NCI-H1092 (cell line): Measurements from ENCODE around the gene CHRM2.
"Not testable (repeated sequence)": the region's sequence is repeated elsewhere in the genome, so short reads cannot be mapped to it uniquely, and the experiment has no call there.

Experiments used
- DNase-seq: peaks from one replicate; lab custom pipeline; 2025; lab: John Stamatoyannopoulos, UW

CHRM2 gene

GRCh38 chr7:136868496-136869000, at the start of gene CHRM2:
Gene CHRM2, plus strand, starts transcription at chr7:136868652. Its CDS starts 146,214 bp downstream, at chr7:137014866.
- no peak for DNase-seq

- not testable (repeated sequence) for DNase-seq
These were observed 37.1 kb upstream of the CHRM2 start for GRCh38 chr7:136831398-136831797.

GRCh38 chr7:136845899-136846465, 22.5 kb upstream of the CHRM2 start:
- no peak for DNase-seq

DNA sequence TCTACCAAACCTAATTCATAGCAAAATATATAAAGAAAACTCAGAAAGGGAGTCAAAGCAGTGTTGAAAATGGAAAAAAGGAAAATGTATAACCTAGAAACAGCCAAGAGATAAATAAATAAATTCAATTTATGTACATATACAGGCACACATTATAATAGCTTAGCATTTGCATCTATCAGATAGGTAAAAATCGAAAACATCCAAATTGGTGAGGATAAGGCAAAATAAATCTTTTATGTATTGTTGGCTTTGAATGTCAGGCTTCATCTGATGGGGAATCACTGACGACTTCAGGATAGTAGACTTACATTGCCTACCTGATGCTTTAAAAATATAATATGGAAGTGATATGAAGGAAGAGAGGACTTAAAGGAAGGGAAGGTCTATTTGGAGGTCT, 20.6 kb upstream of the CHRM2 start:
- DNase-seq = no peak

GRCh38 chr7:136853654-136854053, 14.8 kb upstream of the CHRM2 start:
- no peak for DNase-seq

DNA sequence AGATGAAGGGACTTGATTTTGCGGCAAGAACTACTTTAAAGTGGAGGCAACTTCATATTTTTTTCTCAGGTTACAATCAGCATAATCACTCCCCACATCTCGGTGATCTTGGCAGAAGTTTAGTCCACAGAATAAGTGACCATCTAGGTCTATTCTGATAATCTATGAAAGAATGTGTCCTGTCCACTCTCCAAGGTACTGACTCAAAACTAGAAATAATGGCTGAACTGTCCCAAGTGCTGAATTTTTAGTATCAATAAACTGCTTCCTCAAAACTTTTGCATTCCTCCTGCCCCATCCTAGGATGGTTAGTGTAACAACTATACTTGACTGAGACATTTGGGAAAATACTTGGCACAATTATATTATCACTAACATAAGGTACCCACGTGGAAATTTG, 10.9 kb upstream of the CHRM2 start:
- no peak for DNase-seq

DNA sequence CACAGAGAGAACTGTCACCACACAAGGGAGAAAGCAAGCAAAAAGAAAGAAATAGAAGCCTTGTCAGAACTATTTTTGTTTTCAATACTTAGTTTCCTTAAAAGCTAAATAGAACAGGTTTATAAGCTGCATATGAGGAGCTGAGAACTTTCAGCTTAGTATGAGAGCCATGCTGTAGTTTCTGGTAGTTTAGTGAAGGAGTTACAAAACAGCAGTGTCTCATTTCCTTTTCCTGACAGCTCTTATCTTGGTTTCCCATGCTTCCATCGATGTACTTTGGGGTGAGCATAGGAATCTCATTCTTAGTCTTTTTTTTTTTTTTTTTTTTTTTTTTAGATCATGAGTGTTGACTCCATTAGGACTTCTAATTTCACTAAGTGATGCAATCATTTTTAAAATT, 8.6 kb upstream of the CHRM2 start:
- DNase-seq = no peak

GRCh38 chr7:136865236-136865635, 3.2 kb upstream of the CHRM2 start:
- DNase-seq = no peak

DNA sequence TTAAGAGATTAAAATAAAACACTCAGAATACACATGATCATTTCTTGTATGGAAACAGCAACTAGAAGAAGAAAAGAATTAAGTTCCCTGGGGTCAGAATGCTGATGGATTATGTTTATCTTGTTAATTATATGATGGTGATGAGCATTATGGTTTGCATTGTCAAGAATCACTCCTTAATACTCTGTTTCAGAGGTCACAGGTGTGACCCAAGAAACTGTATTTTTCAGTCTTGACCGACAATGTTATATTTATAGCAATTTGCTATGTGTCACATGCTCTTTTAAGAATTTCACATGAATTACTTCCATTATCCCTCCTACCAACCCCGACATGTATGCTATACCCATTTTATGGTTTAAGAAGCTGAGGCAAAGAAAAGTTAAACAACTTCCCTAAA, 2.7 kb upstream of the CHRM2 start:
- DNase-seq = no peak

DNA sequence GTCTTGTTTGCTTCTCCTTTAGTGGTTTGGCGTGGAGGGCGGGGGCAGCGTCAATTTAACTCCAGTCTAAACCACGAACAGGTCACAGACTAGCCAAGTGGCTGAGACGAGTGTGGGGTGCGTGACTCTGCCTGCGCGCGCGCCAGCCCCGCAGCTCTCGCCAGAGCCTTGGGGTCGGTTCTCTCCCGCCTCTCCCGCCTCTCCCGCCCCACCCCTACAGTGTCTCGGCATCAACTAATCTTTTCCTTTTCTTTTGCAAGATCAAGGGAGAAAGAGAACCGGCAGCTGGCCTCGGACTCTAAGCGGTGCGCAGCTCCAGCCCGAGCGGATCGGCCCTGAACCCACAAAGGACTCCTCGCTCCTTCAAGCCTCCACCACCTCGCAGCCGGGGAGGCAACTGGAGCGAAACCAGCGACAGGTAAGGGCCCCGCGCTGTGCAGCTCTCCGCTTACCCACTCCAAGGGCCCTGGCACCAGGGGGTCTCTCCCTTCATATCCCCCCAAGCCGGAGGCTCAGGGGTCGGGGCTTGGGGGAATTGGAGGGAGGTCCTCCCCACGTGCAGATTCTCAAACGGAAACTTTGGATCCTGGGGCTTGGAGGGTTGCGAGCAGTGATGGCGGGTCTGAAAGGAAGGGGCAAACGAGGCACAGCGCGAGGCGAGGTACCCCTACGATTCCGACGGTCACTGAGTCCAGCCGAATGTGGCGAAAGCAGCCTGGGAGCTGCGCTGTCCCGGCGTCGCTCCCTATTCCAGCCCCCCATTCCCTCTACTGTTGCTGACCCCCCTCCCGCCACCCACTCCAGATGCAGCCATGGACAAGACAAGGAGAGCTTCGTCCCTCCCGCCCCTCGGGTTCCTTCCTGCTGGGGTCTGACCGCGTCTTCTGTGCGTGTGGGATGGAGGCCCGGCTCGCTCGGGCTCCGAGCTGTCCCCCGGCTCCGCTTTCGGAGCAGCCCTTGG, 829 bp downstream of the CHRM2 start:
- no peak for DNase-seq

DNA sequence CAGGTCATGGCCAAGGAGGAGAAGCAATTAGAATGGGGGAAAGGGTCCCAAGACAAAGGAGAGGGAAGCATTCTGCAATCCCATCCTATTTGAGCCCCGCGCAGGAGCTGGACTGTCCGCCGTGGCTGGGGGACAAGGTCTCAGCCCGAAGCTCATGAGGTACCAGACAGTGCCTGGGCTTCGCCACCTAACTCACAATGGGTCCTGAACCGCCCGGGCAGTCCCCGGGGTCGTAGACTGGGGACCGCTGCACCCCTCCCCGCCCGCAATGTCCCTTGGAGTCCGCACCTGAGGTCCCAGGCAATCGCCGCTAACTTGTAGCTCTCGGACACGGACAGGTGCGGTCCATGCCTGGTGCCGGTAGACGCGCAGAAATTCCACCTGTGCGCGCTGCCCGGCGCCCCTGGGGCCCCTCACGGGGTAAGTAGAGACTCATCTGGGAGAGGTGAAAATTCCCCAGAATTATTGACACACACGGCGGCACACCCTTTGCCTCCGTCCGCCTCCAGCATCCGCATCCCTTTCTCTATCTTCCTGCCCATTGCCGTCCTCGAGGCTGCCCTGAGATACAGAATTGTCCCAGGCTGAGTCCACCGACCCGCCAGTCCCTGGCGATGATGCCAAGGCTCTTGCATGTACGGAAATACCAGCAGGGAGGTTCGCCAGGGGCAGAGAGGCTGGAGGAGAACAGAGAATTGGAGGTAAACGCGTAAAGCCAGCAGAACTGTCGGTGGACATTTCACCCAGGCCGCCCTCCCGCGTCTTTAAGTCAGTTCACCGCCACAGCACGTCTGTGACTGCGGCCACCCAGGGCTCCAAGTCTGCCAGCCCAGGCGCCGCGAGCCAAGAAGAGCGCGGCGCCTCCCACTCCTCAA, 1.8 kb downstream of the CHRM2 start:
- DNase-seq = no peak

DNA sequence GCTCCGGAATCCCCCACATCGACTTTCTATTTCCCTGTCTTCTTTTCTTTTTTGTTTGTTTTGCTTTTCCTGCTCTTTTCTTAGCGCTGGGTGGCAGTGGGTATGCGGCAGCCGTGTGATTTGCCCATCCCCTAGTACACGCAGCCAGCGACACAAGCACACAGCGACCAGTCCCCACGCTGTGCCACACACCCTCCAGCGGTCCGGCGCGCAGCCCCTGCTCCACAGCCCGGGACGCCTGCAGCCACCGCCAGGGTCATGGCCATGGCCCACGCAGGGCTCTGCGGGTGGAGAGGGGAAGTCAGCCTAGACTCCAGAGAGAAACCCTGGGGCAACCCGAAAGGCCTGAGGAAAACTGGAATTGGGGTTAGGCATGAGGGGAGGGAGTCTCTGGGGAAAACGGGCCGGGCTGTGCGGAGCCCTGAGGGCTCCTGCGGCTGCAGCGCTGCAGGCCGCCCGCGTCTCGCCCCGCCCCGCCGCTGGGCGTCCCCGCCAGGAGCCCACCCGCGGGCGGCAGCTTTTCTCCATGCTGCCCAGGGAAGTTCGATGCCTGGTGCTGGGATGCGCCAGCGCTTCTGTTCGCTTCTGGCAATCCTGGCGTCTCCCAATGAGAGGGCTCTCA, 2.5 kb downstream of the CHRM2 start:
- no peak for DNase-seq

DNA sequence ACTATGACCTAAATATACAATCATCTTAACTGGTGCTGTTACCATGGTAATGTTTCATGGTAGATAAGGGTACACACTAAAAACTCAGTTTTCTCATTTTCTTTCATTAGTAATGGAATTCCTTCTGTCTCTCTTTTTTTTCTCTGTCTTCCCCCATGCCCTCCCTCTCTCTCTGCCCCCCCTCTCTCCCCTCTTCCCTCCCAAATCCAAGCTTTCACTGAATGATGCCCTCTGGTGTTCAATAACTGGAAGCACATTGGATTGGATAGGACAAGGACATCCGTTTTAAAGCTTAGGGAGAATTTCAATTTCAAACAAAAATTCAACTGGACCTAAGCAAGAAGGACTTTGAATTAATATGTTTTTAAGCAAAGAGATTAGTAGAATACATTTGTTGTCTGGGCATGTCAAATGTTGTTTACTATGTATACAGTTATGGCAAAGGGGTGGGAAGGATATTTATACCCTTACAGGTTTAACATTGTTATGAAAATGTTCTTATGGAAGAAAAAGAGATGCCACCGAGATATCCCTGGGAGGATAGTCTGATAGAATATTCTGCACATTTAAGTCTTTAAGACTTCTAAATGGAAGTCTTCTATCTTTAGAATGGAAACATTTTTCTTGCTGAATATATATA, 6.1 kb downstream of the CHRM2 start:
- no peak for DNase-seq

DNA sequence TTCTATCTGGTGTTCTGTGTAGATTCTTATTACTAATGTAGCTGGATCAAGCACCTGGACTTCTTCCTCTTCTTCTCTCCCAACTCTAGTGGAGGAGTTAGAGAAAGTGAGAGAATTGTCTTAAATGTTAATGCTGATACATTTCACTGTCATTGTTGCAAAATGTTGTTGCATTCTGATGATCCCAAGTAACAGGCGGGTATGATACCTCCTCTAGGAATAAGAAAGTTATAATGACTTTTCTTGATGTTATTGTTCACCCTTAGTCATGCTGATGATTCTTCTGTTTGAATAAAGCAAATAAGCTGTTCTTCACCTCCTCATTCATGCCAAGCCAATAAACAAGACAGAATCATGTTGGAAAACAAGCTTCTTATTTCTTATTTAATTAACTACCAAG, 9.1 kb downstream of the CHRM2 start:
- DNase-seq = no peak

DNA sequence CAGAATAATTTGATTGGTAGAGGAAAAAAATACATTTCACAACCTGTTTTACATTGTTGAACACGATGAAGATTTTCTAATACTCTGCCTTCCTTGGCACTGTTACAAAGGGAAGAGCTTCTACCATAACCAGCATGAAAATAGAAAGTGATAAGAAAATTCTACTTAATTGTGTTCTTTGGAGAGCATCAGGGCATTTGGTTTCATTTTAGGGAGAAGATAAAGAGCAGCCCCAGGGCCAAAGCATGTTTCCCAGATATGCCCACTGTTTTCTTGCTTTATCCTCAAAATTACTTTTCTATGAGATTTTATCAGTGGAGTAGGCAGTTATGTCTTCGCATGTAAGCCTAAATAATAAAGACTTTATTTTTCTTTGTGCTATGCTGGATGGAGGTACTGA, 9.5 kb downstream of the CHRM2 start:
- DNase-seq = no peak

GRCh38 chr7:136878878-136879277, 10.4 kb downstream of the CHRM2 start:
- DNase-seq = no peak

DNA sequence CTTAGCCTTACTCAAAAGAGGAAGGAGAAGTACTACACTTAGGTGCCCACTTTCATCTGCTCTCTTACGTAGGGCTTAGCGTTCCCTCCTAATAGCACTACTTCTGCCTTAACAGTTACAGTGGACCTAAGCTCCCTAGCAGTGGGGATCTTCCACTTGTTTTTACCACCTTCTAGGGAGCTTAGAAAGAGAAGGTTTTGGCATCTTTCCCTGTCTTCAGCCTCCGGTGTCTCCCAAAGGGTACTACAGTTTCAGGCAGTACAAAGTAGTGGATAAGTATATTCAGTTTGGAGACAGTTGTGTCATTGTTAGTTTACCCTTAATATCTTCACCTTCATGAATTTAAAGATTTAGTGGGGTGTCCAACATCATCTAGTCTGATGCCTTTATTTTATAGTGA, 14.6 kb downstream of the CHRM2 start:
- DNase-seq = no peak

DNA sequence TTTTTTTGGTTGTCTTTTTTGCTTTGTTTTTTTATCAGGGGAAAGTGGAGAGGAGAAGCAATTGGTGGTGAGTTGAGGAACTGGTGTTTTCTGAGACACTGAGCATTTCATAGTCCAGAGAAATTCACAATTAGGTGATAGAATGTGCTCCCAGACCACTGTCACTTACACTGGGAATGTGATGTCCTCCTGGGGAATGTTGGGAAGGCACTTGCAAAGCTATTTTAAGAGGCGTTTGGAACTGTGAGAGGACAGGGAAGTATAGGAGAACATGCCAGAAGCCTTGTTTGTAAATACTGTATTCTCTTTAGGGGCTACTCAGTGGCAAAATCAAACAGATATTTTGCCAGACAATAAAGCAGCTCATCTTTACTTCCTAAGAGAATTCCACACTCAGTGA, 16.0 kb downstream of the CHRM2 start:
- no peak for DNase-seq

GRCh38 chr7:136887317-136887716, 18.9 kb downstream of the CHRM2 start:
- DNase-seq = no peak

GRCh38 chr7:136890399-136890798, 21.9 kb downstream of the CHRM2 start:
- no peak for DNase-seq

DNA sequence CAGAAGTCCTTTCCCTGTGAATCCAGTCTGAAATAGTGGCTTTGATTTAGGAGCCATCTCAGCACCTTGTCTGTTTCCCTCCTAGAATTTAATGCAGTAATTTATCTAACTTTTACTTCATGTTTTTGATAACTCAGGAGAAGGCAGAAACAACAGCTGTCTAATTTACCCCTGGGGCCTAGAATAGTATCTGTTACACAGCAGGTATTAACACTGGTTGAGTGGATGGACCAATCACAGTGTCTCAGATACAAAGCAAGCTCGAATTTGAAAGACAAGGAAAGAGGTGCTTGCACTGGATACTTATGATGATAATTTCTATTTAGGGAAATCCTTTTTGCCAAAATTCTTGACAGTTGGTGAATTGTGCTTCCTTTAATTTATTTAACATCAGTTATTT, 23.4 kb downstream of the CHRM2 start:
- DNase-seq = no peak
